ENCODE results near the gene NRF1.
A peak's percentile ranks its signal among the peaks of the same experiment; 100 is the strongest.
"Not testable (repeated sequence)": the region's sequence is repeated elsewhere in the genome, so short reads cannot be mapped to it uniquely, and the experiment has no call there.

The NRF1 gene

GRCh38 chr7:129626896-129627295, 15.4 kb downstream of the NRF1 start:
- DNase-seq (ENCODE audit: low spot score), result no peak
- no peak for TF ChIP-seq CTCF (IDR thresholded peaks at IDR 0.05; ENCODE audit: extremely low read depth, missing control alignments)

- no peak for DNase-seq (ENCODE audit: low spot score)
- TF ChIP-seq CTCF (IDR thresholded peaks at IDR 0.05; ENCODE audit: extremely low read depth, missing control alignments), result no peak
These were observed 18.8 kb downstream of the NRF1 start for GRCh38 chr7:129630341-129630740.

GRCh38 chr7:129634361-129635034, 23.0 kb downstream of the NRF1 start:
- no peak for TF ChIP-seq CTCF (IDR thresholded peaks at IDR 0.05; ENCODE audit: extremely low read depth, missing control alignments)
- DNase-seq (ENCODE audit: low spot score), result no peak

GRCh38 chr7:129635300-129636029, 23.9 kb downstream of the NRF1 start:
- peak; percentile 61 for DNase-seq (ENCODE audit: low spot score)
- TF ChIP-seq CTCF (IDR thresholded peaks at IDR 0.05; ENCODE audit: extremely low read depth, missing control alignments), result peak; percentile 71

- not testable (repeated sequence) for DNase-seq (ENCODE audit: low spot score)
These were observed 24.6 kb downstream of the NRF1 start for GRCh38 chr7:129636030-129636550.

GRCh38 chr7:129636641-129637040, 25.1 kb downstream of the NRF1 start:
- no peak for DNase-seq (ENCODE audit: low spot score)
- no peak for TF ChIP-seq CTCF (IDR thresholded peaks at IDR 0.05; ENCODE audit: extremely low read depth, missing control alignments)

- TF ChIP-seq CTCF (IDR thresholded peaks at IDR 0.05; ENCODE audit: extremely low read depth, missing control alignments), result no peak
- no peak for DNase-seq (ENCODE audit: low spot score)
These were observed 28.9 kb downstream of the NRF1 start for GRCh38 chr7:129640400-129640799.
